Spleen (tissue), 7 donors: ENCODE results near the gene ZBTB32.

Experiments used
- CTCF ChIP-seq, 11 experiments: fragments of 200-600 bp in 7 of 11; fragments of 450-650 bp in 4 of 11; sonication (generic) in 4 of 11; IDR thresholded peaks in 8 of 11; conservative IDR thresholded peaks in 3 of 11; 1 replicate in 7 of 11; 2 replicates in 4 of 11; pipeline versions ENCODE4 v1.4.0 to v1.8.0; 2016 to 2021; ENCODE audit warnings: antibody characterized with exemption in 11 of 11, inconsistent platforms in 4 of 11, mild to moderate bottlenecking in 1 of 11
- POLR2AphosphoS5 ChIP-seq, 3 donors: sonication (generic); formaldehyde crosslinking; IDR thresholded peaks; one replicate each; pipeline ENCODE4 v1.5.1; 2017; ENCODE audit warnings: antibody characterized with exemption in 3 of 3
- donor health status: DM: no; HTN: no; CAD: no; lungs with moderate emphysema.
- donor health status: DM: no; HTN: no; CAD: no.
- donor health status: DM: no; HTN: no; CAD: no.

- TF ChIP-seq CTCF (IDR thresholded peaks at IDR 0.05 in 8 of 11, conservative IDR thresholded peaks at IDR 0.05 in 3 of 11) (no peak), POLR2AphosphoS5 (IDR thresholded peaks at IDR 0.05) (no peak)
These were observed 50.8 kb downstream of the ZBTB32 start for GRCh38 chr19:35755131-35755549.
